ENCODE results near the gene KCNIP4. TPM values are rescaled to one million over a fixed set of nuclear protein-coding genes. Genes with fewer than 3 reads are reported as not detected.

Gene KCNIP4
- total RNA-seq, 4 donors from 2014 or later = 0.19 TPM; not detected in 3

DNA sequence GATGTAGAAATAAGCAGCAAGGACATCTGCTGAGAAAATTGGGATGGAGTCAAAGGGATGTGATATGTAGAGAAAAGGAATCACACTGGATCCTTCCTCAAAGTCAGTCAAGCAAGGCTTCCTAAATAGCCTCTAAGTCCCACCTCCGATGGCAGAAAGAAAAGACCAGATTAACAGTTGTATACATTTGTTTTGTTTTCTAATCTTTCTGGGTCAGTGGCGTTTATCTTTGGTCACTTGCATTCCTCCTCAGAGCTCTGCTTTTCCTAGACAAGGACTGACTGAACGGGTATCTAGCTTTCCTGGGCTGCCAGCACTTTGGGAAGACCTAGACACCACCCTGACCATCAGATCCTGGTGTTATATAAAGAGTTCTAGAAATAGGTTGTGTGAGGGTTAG is 1225.1 kb downstream of the KCNIP4 start:
- Histone ChIP-seq H3K27ac (no peak overlapping the region), H3K4me3 (no peak overlapping the region), H3K4me1 (no peaks in the 10 kb centered on the region), H3K36me3 (peaks cover 9 to 94% (median 17%) of the 10 kb centered on the region in 3 donors), H3K27me3 (no peaks in the 10 kb centered on the region), H3K9me3 (peaks cover 0 to 21% (median 8%) of the 10 kb centered on the region in 3 donors)
- intact Hi-C loops (cut with DNase I) = no loop called here
- no peak for DNase-seq
- TF ChIP-seq, protein P1, sequence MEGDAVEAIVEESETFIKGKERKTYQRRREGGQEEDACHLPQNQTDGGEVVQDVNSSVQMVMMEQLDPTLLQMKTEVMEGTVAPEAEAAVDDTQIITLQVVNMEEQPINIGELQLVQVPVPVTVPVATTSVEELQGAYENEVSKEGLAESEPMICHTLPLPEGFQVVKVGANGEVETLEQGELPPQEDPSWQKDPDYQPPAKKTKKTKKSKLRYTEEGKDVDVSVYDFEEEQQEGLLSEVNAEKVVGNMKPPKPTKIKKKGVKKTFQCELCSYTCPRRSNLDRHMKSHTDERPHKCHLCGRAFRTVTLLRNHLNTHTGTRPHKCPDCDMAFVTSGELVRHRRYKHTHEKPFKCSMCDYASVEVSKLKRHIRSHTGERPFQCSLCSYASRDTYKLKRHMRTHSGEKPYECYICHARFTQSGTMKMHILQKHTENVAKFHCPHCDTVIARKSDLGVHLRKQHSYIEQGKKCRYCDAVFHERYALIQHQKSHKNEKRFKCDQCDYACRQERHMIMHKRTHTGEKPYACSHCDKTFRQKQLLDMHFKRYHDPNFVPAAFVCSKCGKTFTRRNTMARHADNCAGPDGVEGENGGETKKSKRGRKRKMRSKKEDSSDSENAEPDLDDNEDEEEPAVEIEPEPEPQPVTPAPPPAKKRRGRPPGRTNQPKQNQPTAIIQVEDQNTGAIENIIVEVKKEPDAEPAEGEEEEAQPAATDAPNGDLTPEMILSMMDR (IDR thresholded peaks at IDR 0.05) = no peak
- no peak for TF ChIP-seq POLR2A (IDR thresholded peaks at IDR 0.05)
- WGBS, 2 donors = 75 to 91% methylated on average over 3 of the region's 3 CpGs

DNA sequence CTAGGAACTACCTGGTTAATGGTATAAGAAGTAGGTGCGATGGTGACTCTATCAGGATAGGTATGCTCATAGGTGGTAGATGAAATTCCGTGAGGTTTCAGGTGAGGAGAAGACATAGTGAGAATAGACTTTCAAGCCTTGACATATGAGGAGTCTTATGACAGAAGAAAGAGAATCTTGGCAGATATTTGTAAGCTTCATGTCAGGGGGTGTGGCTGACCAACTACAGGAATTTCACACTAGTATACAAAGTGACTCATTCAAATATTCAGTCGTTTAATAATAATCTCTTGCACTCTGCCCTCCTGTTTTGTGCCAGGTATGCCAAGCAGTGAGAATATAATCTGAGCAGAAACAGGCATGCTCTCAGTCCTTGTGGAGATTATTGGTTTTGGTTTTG is 1225.6 kb downstream of the KCNIP4 start:
- TF ChIP-seq POLR2A (IDR thresholded peaks at IDR 0.05) = no peak
- TF ChIP-seq, protein P1 (IDR thresholded peaks at IDR 0.05) = no peak
- Histone ChIP-seq H3K9me3 (peaks cover 0 to 21% (median 8%) of the 10 kb centered on the region in 3 donors), H3K27ac (no peak overlapping the region), H3K27me3 (no peaks in the 10 kb centered on the region), H3K4me3 (no peak overlapping the region), H3K36me3 (peaks cover 9 to 93% (median 17%) of the 10 kb centered on the region in 3 donors), H3K4me1 (no peaks in the 10 kb centered on the region)
- intact Hi-C loops (cut with DNase I) = no loop called here
- no peak for DNase-seq
- 48 to 77% methylated on average over 3 of the region's 3 CpGs for WGBS, 2 donors

DNA sequence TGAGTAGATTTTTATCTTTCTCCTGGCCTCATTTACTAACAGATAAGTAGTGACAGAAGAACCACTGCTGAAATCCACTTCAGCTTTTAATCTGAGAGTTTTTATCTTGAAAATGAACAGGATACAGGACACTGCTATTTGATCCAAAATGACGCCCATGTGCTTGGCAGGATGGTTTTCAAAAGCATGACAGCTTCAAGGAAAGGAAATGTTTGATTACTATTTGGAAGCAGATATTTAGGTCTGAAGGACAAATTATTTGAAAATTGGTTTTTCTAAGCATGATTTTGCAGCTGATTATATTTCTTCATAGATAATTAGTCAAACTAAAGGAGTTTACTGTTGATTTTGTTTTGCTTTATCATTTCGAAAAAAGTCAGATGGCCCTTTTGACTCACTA is 1237.2 kb downstream of the KCNIP4 start:
- Histone ChIP-seq H3K27ac (no peak overlapping the region), H3K4me3 (no peak overlapping the region), H3K36me3 (peaks cover 0 to 97% (median 10%) of the 10 kb centered on the region in 3 donors), H3K27me3 (no peaks in the 10 kb centered on the region), H3K4me1 (no peaks in the 10 kb centered on the region), H3K9me3 (no peaks in the 10 kb centered on the region)
- no peak for DNase-seq
- intact Hi-C loops (cut with DNase I) = no loop called here
- 86 to 96% methylated on average over 2 of the region's 2 CpGs for WGBS, 2 donors
- no peak for TF ChIP-seq POLR2A (IDR thresholded peaks at IDR 0.05)
- TF ChIP-seq, protein P1 (IDR thresholded peaks at IDR 0.05) = no peak

DNA sequence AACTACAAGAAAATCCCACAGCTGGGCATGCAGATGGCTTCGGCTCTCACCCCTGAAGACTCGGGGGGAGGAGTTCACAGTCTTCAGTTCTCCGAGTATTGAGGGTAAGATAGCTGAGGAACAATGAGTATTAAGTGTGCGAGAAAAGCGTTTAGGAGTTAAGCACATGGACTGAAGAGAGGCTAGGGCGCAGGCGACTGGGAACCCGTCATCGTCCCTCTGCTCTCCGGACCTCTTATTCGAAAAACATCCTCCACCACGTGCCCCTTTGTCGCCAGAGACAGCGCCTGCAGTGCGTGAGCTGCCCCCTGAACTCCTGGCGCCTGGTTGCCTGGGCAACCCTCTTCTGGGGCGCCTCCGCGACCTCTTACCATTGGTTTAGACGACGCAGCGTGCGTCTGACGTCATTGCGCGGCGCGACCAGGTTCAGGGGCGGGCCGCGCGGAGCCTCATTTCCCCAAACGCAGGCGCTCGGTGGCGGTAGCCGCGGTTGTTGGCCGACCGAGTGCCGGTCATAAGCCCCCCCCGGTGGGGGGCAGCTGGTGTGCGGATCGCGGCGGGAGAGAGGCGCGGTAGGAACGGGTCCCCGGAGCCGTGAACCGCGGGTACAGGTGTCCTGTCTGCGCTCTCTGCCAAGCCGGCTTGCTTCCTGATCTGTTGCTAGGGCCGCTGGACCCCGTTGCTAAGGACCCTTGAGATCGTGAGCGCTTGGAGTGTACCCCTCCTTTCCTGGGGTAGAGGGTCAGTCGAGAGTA is 1248.4 kb downstream of the KCNIP4 start, which contains the start of gene PACRGL:
Gene PACRGL (plus strand): TSS at position 452 of the 755 bp plus-strand sequence. CDS start 4,024 bp downstream, outside the sequence.
- H3K9me3 ChIP-seq = no peaks in the 10 kb centered on the region
- H3K27me3 ChIP-seq = no peaks in the 10 kb centered on the region
- H3K27ac ChIP-seq = peak within 1 kb of the TSS; percentile 79 to 92 (median 85)
- H3K4me1 ChIP-seq = peaks cover 14 to 30% (median 14%) of the 10 kb centered on the region in 3 donors
- 0 to 1% methylated on average over 18 to 41 of the region's 60 CpGs for WGBS, 2 donors
- DNase-seq = peak; percentile 62
- peaks cover 0 to 13% (median 4%) of the 10 kb centered on the region in 3 donors for H3K36me3 ChIP-seq
- TF ChIP-seq POLR2A (IDR thresholded peaks at IDR 0.05) = peak in 1 of 4 donors; percentile 52
- TF ChIP-seq, protein P1 (IDR thresholded peaks at IDR 0.05) = no peak
- intact Hi-C loops (cut with DNase I) = no loop called here
- H3K4me3 ChIP-seq = peak within 1 kb of the TSS; percentile 82 to 94 (median 88)

DNA sequence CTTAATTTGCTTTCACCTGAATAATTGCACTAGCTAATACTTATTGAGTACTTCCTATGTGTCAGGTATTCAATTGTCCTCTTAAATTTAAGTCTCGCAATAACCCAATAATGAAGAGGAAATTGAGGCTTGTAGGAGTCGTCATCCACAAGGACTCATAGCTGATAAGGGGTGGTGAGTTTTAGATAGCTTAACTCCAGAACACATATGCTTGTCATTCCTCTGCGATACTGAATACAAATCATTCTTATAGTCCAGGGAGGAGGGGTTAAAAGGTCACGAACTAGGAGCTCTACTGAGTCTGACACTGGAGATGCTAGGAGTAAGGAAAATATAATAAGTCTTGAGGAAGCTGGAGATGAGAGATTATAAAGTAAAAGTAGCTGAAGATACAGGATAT is 1249.8 kb downstream of the KCNIP4 start:
- intact Hi-C loops (cut with DNase I) = no loop called here
- H3K36me3 ChIP-seq = no peaks in the 10 kb centered on the region
- H3K4me1 ChIP-seq = peaks cover 14 to 30% (median 14%) of the 10 kb centered on the region in 3 donors
- 67 to 77% methylated on average over 4 of the region's 4 CpGs for whole genome bisulfite sequencing, 2 donors
- H3K27me3 ChIP-seq = no peaks in the 10 kb centered on the region
- H3K9me3 ChIP-seq = no peaks in the 10 kb centered on the region
- no peak overlapping the region for H3K4me3 ChIP-seq
- TF ChIP-seq, protein P1 (IDR thresholded peaks at IDR 0.05) = no peak
- no peak for TF ChIP-seq POLR2A (IDR thresholded peaks at IDR 0.05)
- no peak overlapping the region for H3K27ac ChIP-seq
- no peak for DNase-seq
